ENCODE data around the gene MAT1A.

Gene MAT1A

DNA sequence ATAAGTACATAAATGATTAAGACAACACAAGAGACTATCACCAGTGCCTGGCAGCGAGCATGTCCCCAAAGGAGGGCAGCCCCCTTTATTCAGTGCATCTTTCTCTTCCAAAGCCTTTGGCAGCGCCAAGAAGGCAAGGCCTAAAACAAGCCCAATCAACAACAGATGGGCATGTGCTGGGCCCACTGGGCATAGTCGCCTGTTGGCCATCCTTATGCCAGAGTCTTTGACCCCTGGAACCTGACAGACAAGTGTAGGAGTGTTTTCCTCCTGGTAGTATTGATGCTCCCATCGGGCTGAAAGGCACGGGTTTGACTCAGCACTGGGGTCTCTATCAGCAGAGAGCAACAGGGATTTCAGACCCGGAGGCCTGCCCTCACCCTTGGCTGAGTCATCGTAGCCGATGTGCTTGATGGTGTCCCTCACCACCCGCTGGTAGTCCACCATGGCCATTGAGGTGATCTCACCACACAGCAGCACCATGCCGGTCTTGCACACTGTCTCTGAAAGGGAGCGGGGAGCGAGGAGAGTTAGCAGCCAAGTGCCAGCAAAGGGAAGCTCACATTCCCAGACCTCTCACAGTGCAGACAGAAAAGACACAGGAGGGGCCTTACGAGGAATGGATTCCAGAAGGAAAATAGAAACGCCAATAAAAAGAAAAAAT, 5.8 kb downstream of the MAT1A start:
- no peak for DNase-seq (ENCODE audit: low read depth)
- no peak for TF ChIP-seq CTCF (IDR thresholded peaks at IDR 0.05; ENCODE audit: insufficient read depth, low read depth, low read length, missing control alignments)
- no peak overlapping the region for H3K4me3 ChIP-seq (ENCODE audit: low read depth, low read length)

GRCh38 chr10:80283119-80283518, 6.3 kb downstream of the MAT1A start:
- no peak for TF ChIP-seq CTCF (IDR thresholded peaks at IDR 0.05; ENCODE audit: insufficient read depth, low read depth, low read length, missing control alignments)
- DNase-seq (ENCODE audit: low read depth) = no peak
- no peak overlapping the region for H3K4me3 ChIP-seq (ENCODE audit: low read depth, low read length)

DNA sequence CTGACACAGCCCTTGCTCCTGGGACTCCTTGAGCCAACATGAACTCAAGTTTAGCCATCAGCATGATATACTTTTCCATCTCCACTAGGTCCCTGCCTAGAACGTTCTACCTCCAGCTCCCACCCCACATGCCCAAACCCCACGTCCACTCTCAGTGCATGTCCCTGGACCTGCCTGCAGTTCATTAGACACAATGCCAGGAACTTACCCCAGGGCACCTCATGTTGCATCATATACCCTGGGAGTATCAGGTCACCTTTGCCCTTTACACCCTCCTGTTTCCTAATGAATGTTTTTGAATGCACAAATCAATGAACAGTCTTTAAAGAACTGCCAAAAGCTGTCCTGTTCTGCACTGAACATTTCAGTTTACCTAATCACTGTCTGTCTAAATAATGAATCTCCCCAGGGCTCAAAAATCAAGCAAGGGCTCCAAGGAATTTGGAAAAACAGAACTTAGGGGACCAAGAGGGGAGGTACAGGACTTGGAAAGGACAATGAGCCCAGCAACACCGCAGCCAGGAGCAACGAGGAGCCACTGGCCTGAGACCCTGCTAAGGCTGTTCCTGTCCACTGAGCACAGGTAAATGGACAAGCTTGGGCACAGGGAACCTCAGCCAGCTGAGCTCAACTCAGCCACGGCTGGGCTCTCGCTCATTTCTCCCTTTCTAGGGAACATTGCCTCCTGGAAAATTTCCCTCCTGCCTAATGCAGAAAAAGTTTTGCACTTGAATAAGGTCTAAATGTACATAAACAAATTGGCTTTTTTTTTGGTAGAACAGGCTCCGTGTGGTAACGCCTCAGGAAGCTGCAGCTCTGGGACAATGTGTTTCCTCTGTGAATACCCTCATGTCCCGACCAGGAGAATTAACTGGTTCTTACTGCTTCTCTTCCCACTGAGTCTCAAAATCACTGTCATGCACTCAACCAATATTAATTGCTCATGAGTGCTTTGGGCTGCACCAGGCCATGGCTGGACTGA, 7.4 kb downstream of the MAT1A start:
- no peak for DNase-seq (ENCODE audit: low read depth)
- no peak overlapping the region for H3K4me3 ChIP-seq (ENCODE audit: low read depth, low read length)
- no peak for TF ChIP-seq CTCF (IDR thresholded peaks at IDR 0.05; ENCODE audit: insufficient read depth, low read depth, low read length, missing control alignments)

- no peak overlapping the region for H3K4me3 ChIP-seq (ENCODE audit: low read depth, low read length)
- TF ChIP-seq CTCF (IDR thresholded peaks at IDR 0.05; ENCODE audit: insufficient read depth, low read depth, low read length, missing control alignments) = no peak
- DNase-seq (ENCODE audit: low read depth) = peak; percentile 26
These were observed 8.2 kb downstream of the MAT1A start for GRCh38 chr10:80281292-80281691.

DNA sequence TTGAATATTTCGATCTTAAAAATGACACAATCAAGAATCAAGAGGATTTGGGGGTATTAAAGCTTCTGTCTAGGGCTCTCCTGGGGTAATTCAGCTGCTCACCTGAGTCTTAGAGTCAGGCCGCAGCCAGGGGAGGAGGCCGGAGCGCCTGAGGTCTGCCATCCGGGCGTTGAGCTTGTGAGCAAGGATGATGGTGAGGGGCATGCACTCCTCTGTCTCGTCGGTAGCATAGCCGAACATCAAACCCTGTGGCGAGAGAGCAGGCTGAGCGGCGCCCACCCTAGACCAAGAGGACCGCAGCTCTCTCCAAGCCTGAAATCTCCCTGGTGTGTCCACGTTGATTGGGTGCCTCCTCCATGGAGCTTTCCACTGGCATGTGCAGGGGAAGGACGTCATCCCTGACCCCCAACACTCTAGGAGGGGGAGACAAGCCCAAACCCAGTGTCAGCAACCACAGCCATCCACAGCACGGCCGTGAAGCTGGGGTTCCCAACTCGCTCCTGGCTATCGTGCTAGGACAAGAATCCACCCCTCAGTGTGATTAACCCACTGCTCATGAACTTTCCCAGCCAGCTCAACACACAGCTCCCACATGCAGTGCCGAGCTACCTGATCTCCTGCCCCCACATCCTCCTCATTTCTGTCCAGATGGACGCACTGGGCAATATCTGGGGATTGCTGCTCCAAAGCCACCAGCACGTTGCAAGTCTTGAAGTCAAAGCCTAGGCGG, 9.2 kb downstream of the MAT1A start:
- H3K4me3 ChIP-seq (ENCODE audit: low read depth, low read length) = no peak overlapping the region
- TF ChIP-seq CTCF (IDR thresholded peaks at IDR 0.05; ENCODE audit: insufficient read depth, low read depth, low read length, missing control alignments) = no peak
- no peak for DNase-seq (ENCODE audit: low read depth)

DNA sequence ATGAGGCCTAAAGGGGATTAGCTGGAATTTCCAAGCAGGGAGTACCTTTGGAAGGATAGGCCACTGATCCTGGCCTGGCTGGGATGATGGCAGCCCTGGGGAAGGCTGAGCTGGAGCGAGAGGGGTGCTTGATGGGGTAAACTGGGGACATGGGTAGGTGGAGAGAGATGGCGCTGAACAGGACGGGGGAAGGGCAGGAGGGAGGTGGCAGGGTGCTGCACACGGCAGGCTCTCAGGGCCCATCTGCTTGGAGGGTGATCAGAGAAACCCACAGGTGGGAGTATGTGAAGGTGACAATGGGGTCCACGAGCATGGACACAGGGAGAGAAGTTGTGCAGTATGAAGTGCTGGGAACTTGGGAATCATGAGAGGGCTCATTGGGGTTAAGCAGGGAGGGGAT, 10.3 kb downstream of the MAT1A start:
- DNase-seq (ENCODE audit: low read depth) = no peak
- TF ChIP-seq CTCF (IDR thresholded peaks at IDR 0.05; ENCODE audit: insufficient read depth, low read depth, low read length, missing control alignments) = no peak
- no peak overlapping the region for H3K4me3 ChIP-seq (ENCODE audit: low read depth, low read length)

All from GM12865 (cell line).